Activated naive CD4-positive, alpha-beta T cell treated with anti-CD3 and anti-CD28 coated beads for 36 hours (primary cell): Measurements from ENCODE around the gene ZBTB21. TPM values are rescaled to one million over a fixed set of nuclear protein-coding genes. Genes with fewer than 3 reads are reported as not detected.

Experiments
- CTCF ChIA-PET: fragments of 350-600 bp; sonication (Branson Sonifier 250); formaldehyde crosslinking; loops from one replicate; lab custom pipeline; 2021; ENCODE audit warnings: antibody characterized with exemption; lab: Charles Lee
- DNase-seq: peaks from one replicate; pipeline ENCODE4 v3.0.0-alpha.2; 2020
- H3K27ac Mint-ChIP-seq: one replicate; pipeline ENCODE4 v1.8.0; 2021; ENCODE audit warnings: mild to moderate bottlenecking, mixed read lengths
- H3K27me3 Mint-ChIP-seq: one replicate; pipeline ENCODE4 v1.8.0; 2021; ENCODE audit warnings: low read depth, mixed read lengths
- H3K36me3 Mint-ChIP-seq: one replicate; pipeline ENCODE4 v1.8.0; 2021; ENCODE audit warnings: low read depth, mixed read lengths
- H3K4me1 Mint-ChIP-seq: one replicate; pipeline ENCODE4 v1.8.0; 2021; ENCODE audit warnings: low read depth, mixed read lengths
- H3K4me3 Mint-ChIP-seq: one replicate; pipeline ENCODE4 v1.8.0; 2021; ENCODE audit warnings: mild to moderate bottlenecking, moderate library complexity, mixed read lengths
- H3K9me3 Mint-ChIP-seq: one replicate; pipeline ENCODE4 v1.8.0; 2021; ENCODE audit warnings: mixed read lengths
- intact Hi-C: fragments of 100-400 bp; cut with micrococcal nuclease; formaldehyde crosslinking; loops from one replicate; pipeline ENCODE4 v1.15.1; 2023
- total RNA-seq, 2 experiments: library from RNA; stranded (reverse); gene quantifications; one replicate each; pipeline ENCODE4 v1.2.3, GENCODE V29; 2021

The ZBTB21 gene
- total RNA-seq, 2 experiments from 2014 or later: 27.8 to 28.0 TPM

DNA sequence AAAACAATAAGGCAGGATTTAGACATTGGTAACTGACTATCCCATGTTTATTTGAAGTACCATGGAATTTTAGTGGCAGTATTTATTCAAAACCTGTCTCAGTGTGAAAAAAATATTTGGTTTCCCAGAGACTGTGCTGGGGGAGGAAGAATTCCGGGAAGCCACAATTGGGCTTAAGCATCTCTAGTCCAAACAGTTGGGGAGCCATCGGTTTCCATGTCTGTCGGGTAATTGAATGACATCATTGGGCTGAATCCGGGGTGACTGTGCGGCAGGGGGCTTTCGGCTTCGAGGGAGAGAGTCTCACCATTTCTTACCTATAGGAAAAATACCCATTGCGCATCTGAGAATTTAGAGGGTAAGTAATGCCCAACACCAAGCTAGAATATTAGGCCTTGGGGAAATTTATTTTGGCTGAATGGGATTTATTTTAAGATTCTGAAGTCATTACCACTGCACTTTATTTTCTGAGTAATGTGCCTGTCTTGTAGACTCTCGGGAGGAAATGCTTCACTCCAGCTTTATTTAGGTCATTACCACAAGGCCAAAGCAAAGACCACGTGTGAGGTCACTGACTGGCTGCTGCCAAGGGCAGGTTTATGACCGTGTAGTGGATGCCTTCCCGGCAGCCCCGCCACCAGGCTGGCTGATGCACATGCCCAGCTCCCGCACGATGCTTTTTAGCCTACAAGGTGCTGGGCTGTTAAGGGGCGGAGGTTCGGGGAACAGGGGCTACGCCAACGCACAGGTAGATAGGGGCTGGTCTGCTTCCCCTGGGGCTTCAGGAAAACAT, 37.9 kb upstream of the ZBTB21 start:
- no peaks in the 10 kb centered on the region for H3K36me3 Mint-ChIP-seq
- CTCF ChIA-PET: no interaction called here
- no peaks in the 10 kb centered on the region for H3K27me3 Mint-ChIP-seq
- no peak for DNase-seq
- H3K9me3 Mint-ChIP-seq: no peaks in the 10 kb centered on the region
- H3K4me1 Mint-ChIP-seq: peaks cover 4% of the 10 kb centered on the region
- H3K4me3 Mint-ChIP-seq: no peak overlapping the region
- intact Hi-C loops: no loop called here
- no peak overlapping the region for H3K27ac Mint-ChIP-seq

DNA sequence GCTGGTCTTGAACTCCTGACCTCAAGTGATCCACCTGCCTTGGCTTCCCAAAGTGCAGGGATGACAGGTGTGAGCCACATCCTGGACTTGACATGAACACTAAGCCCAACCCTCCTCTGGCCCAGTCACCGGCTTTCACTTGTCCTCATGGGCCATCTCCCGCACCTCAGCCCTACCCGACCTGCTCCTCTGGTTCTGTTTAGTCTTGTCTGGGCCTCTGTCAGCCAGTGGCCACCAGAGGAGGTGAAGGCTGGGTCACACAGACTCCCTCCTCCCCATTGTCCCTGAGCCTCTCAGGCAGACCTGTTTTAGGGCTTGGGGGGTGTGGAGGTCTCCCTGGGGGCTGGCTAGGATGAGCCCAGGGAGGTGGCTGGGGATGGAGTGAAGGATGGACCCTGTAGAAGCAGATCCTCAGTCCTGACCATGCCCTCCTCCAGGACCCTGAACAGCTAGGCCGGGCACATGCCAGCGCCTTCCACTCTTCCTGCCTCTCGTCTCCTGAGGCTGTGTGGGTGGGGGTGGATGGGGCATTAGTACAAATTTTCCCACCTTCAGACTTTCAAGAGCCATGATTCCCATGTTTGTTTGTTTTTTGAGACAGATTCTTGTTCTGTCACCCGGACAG, 34.8 kb upstream of the ZBTB21 start:
- Mint-ChIP-seq H3K27ac (no peak overlapping the region), H3K9me3 (no peaks in the 10 kb centered on the region), H3K4me3 (no peak overlapping the region), H3K4me1 (no peaks in the 10 kb centered on the region), H3K27me3 (no peaks in the 10 kb centered on the region), H3K36me3 (no peaks in the 10 kb centered on the region)
- CTCF ChIA-PET: interaction anchor here (0.6 to 1.4 kb wide), 2 partner anchors 28 to 72 kb away, joined by 5 read pairs; no protein-coding TSS in a partner anchor
- intact Hi-C loops: no loop called here
- DNase-seq: no peak

DNA sequence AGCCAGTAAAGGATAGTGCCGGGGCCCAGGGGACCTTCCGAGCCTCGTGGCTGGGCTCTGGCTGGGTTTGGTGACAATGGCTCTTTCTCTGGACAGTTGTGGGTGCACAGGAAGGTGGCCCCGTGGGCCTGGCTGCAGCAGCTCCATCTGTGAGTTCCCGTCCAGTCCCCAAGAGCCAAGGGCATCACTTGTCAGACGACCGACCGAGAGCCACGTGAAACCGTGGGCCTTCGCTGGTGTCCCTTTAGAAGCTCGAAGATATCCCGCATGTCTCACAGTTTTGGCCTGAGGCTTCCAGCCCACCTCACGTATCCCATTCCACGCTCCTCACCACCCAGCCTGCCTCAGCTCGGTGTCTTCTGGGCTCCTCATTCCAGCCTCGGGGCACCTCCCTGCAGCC, 33.8 kb upstream of the ZBTB21 start:
- CTCF ChIA-PET: no interaction called here
- Mint-ChIP-seq H3K9me3 (no peaks in the 10 kb centered on the region), H3K36me3 (no peaks in the 10 kb centered on the region), H3K4me1 (no peaks in the 10 kb centered on the region), H3K27me3 (no peaks in the 10 kb centered on the region), H3K4me3 (no peak overlapping the region), H3K27ac (no peak overlapping the region)
- no peak for DNase-seq
- intact Hi-C loops: no loop called here

DNA sequence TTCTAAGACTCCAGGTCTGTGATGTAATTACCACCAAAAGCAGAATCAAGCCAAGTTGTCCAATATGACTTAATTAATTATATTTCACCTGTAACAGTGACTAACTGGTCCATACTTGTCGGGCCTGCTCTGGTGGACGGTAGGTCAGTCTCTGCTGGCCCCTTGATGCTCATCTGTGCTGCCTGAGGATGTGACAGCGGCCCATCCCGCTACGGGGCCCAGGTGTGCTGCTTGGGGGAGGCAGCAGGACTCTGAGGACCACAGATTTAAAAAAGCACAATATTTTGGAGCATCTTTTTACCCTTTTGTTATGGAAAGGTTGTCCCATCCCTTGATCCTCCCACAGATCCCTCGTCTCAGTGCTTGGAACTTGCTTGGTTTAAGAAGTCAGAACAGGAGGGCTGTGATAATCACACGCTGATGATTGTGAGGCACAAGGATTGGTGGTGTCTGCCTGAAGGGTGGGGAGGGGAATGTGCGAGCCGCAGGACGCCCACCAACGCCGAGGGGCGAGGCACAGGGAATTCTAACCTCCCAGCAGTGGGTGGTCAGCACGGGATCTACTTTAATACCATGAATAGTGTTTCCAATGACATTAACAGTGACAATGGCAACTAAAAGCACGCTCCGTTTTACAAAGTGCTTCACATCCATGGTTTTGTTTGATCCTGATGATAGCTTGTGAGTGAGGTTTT, 33.2 kb upstream of the ZBTB21 start:
- no peaks in the 10 kb centered on the region for H3K9me3 Mint-ChIP-seq
- no peak for DNase-seq
- no peak overlapping the region for H3K4me3 Mint-ChIP-seq
- no peaks in the 10 kb centered on the region for H3K36me3 Mint-ChIP-seq
- H3K27ac Mint-ChIP-seq: no peak overlapping the region
- intact Hi-C loops: no loop called here
- CTCF ChIA-PET: no interaction called here
- H3K4me1 Mint-ChIP-seq: peaks cover 3% of the 10 kb centered on the region
- no peaks in the 10 kb centered on the region for H3K27me3 Mint-ChIP-seq

DNA sequence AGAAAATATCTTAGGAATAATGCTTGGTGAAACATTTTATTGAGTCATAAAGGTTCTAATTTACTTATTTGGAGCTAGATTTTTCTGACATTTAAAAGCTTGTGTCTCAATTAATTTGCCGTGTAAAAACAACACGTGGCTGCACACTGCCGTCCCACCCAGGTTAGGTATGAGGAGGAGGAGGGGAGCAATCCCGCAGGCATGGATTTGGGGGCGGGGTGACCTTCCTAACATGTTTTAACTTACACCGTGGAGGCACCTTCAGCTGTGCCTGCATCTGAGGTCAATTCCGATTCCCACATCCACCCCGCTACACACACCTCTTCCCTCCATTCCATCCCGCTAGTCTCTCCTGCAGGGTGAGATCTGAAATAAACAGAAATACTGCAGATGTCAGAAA, 32.5 kb upstream of the ZBTB21 start:
- Mint-ChIP-seq H3K9me3 (no peaks in the 10 kb centered on the region), H3K4me3 (no peak overlapping the region), H3K27ac (no peak overlapping the region), H3K4me1 (peaks cover 3% of the 10 kb centered on the region), H3K36me3 (no peaks in the 10 kb centered on the region), H3K27me3 (no peaks in the 10 kb centered on the region)
- CTCF ChIA-PET: interaction anchor here (1.3 to 1.5 kb wide), 2 partner anchors 21 to 65 kb away, joined by 3 to 4 read pairs; no protein-coding TSS in a partner anchor
- no peak for DNase-seq
- intact Hi-C loops: no loop called here

DNA sequence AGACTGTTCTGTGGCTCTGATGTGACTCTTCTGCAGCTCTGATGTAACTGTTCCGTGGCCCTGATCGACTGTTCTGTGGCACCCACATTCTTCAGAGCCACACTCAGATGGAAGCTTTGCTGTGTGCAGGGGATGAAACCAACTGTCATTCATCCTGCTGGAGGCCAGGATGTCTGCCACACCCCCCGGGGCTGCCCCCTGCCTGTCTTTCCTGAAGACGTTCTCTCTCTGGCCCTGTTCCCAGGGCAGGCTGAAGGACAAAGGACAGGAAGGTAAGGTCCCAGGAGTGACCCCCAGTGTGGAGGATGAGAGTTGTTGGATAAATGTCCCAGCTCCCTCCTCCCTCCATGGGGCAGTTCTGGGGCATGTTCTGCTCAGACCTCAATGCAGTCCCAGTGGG, 31.6 kb upstream of the ZBTB21 start:
- H3K27me3 Mint-ChIP-seq: no peaks in the 10 kb centered on the region
- no peaks in the 10 kb centered on the region for H3K9me3 Mint-ChIP-seq

DNA sequence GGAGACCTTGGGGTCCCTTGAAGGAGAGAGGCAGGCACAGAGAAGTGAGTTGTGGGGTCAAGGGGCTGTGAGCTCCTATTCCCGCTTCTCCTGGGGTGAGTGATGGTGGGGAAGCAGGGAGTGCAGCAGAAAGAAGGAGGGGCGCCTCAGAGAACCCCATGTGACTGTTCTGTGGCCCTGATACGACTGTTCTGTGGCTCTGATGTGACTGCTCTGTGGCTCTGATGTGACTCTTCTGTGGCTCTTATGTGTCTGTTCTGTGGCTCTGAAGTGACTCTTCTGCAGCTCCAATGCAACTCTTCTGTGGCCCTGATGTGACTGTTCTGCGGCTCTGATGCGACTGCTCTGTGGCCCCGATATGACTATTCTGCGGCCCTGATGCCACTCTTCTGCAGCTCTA, 31.1 kb upstream of the ZBTB21 start:
- no peak for DNase-seq
- H3K9me3 Mint-ChIP-seq: no peaks in the 10 kb centered on the region
- no peak overlapping the region for H3K27ac Mint-ChIP-seq
- no peak overlapping the region for H3K4me3 Mint-ChIP-seq
- CTCF ChIA-PET: interaction anchor here (1.5 kb wide), 1 partner anchor 22 kb away, joined by 3 read pairs; no protein-coding TSS in a partner anchor
- H3K27me3 Mint-ChIP-seq: no peaks in the 10 kb centered on the region
- peaks cover 3% of the 10 kb centered on the region for H3K4me1 Mint-ChIP-seq
- no peaks in the 10 kb centered on the region for H3K36me3 Mint-ChIP-seq
- intact Hi-C loops: no loop called here

More for the DNA sequence above, 31.6 kb upstream of the ZBTB21 start:
- no peaks in the 10 kb centered on the region for H3K36me3 Mint-ChIP-seq
- H3K4me1 Mint-ChIP-seq: peaks cover 3% of the 10 kb centered on the region
- intact Hi-C loops: no loop called here
- H3K27ac Mint-ChIP-seq: no peak overlapping the region
- DNase-seq: no peak
- H3K4me3 Mint-ChIP-seq: no peak overlapping the region
- CTCF ChIA-PET: interaction anchor here (1.3 to 1.5 kb wide), 2 partner anchors 22 to 66 kb away, joined by 3 to 4 read pairs; no protein-coding TSS in a partner anchor

DNA sequence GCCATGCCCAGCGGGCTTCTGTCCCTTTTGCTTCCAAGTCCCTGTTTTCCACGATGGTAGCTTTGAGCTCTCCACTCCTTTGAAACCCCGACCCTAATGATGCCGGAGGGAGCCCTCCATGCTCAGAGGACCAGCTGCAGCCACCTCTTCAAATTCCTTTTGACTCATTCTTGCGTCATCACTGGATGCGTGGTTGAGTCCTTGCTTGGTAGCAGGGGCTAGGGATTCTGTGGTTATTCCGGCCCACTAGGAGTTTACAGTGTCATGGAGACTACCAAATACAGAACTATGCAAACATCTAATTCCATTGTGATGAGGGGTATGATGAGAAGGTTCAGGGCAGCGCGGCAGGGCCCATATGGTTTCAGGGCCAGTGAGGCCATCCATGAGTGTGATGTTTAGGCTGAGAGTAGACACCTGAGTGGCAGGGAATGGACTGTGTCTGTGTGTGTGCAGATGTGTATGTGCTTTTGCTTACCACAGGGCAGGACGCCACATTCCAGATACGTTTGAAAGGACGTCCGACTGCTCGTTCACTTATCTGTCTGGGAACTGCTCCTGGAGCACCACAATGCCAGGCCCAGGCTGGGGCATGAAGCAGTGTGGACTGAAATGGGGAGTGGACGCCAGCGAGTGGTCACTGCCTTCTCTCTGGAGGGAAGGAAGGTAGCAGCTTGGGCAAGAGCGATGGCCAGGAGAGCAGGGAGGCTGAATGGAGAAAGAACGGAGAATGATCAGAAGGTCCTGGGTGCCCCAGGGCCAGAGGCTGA, 30.4 kb upstream of the ZBTB21 start:
- H3K4me3 Mint-ChIP-seq: no peak overlapping the region
- H3K27ac Mint-ChIP-seq: no peak overlapping the region
- peaks cover 3% of the 10 kb centered on the region for H3K4me1 Mint-ChIP-seq
- intact Hi-C loops: no loop called here
- CTCF ChIA-PET: interaction anchor here (0.6 kb wide), 1 partner anchor 433 kb away, joined by 4 read pairs; no protein-coding TSS in a partner anchor
- no peaks in the 10 kb centered on the region for H3K36me3 Mint-ChIP-seq
- no peaks in the 10 kb centered on the region for H3K27me3 Mint-ChIP-seq
- H3K9me3 Mint-ChIP-seq: no peaks in the 10 kb centered on the region
- DNase-seq: no peak

DNA sequence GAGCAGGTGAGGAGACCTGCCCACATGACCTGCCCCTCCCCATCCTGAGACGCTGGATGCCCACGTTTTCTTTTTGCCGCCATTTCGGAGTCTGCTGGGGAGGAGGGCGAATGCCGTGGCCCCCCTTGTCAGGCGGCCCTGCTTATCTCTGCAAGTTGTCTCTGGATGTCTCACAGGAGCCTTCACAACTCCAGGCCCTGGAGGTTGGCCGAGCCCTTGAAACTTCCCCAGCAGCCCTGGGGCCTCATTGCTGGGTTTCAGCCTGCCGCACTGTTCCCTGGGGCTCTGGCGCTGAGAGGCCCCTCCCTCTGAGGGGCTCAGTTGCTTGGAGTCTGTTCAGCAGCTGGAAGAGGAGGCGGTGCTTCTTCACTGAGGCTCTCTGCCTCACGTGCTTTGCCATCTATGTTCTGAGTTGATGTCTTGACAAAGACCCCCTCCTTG, 29.8 kb upstream of the ZBTB21 start:
- no peak for DNase-seq
- no peaks in the 10 kb centered on the region for H3K27me3 Mint-ChIP-seq
- CTCF ChIA-PET: interaction anchor here (0.6 to 1.3 kb wide), 2 partner anchors 68 to 432 kb away, joined by 3 to 4 read pairs; no protein-coding TSS in a partner anchor
- no peaks in the 10 kb centered on the region for H3K9me3 Mint-ChIP-seq
- intact Hi-C loops: no loop called here
- H3K27ac Mint-ChIP-seq: no peak overlapping the region
- H3K4me3 Mint-ChIP-seq: no peak overlapping the region
- peaks cover 3% of the 10 kb centered on the region for H3K4me1 Mint-ChIP-seq
- no peaks in the 10 kb centered on the region for H3K36me3 Mint-ChIP-seq

DNA sequence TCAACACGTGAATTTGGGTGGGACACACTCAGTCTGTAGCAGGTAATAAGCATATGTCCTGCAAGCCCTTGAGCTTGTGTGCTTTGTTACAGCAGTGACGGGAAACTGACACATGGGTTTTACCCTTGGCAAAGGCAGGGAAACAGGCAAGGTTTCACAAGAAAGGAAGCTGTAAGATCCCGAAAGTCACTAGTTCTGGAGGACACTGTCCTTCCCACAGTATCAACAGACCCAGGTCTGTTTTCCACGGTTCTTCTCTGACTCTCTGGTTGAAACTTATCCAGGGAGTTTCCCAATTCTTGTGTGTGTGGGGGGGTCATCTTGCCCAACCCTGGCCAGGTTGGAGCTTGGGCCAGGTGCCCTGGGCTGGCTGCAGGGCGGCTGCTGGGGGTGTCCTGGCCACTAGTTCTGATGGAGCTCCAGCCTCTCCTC, 29.3 kb upstream of the ZBTB21 start:
- no peak overlapping the region for H3K27ac Mint-ChIP-seq

DNA sequence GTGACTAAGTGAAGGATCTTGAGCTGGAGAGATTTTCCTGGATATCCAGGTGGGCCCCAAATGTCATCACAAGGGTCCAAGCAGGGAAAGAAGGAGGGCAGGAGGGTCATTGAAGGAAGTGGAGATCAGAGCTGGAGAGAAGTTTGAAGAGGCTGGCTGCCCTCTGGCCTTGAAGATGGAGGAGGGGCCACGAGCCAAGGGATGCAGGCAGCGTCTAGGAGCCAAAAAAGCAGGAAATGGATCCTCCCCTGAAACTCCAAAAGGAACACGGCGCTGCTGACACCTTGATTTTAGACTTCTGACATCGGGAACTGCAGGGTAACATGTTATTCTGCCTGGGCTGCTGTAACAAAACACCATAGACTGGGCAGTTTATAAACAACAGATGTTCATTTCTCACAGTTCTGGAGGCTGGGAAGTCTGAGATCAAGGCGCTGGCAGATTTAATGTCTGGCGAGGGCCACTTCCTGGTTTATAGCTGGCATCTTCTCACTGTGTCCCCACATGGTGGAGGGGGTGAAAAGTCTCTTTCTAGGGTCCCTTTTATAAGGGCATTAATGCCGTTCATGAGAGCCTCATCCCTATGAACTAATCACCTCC, 28.8 kb upstream of the ZBTB21 start:
- intact Hi-C loops: no loop called here
- no peaks in the 10 kb centered on the region for H3K27me3 Mint-ChIP-seq

More for the DNA sequence above, 29.3 kb upstream of the ZBTB21 start:
- CTCF ChIA-PET: interaction anchor here (1.3 kb wide), 1 partner anchor 68 kb away, joined by 3 read pairs; no protein-coding TSS in a partner anchor
- Mint-ChIP-seq H3K27me3 (no peaks in the 10 kb centered on the region), H3K36me3 (no peaks in the 10 kb centered on the region), H3K9me3 (no peaks in the 10 kb centered on the region), H3K4me3 (no peak overlapping the region), H3K4me1 (peaks cover 3% of the 10 kb centered on the region)
- DNase-seq: no peak
- intact Hi-C loops: no loop called here

More for the DNA sequence above, 28.8 kb upstream of the ZBTB21 start:
- DNase-seq: no peak
- Mint-ChIP-seq H3K36me3 (no peaks in the 10 kb centered on the region), H3K4me3 (no peak overlapping the region), H3K9me3 (no peaks in the 10 kb centered on the region), H3K27ac (no peak overlapping the region), H3K4me1 (peaks cover 3% of the 10 kb centered on the region)
- CTCF ChIA-PET: interaction anchor here (1.3 kb wide), 1 partner anchor 69 kb away, joined by 3 read pairs; no protein-coding TSS in a partner anchor
